DND-41 (cell line): ENCODE results near the gene LPCAT1.
"Not testable (repeated sequence)": the region's sequence is repeated elsewhere in the genome, so short reads cannot be mapped to it uniquely, and the experiment has no call there.

ENCODE experiments used
- ATAC-seq: fragments of 200-7000 bp; cut with Tn5 transposase; 3 replicates; pipeline ENCODE4 v1.9.1; 2021; ENCODE audit warnings: low read depth; ENCODE audit not compliant: insufficient read depth
- DNase-seq: peaks from one replicate; pipeline ENCODE4 v3.0.0-alpha.2; 2020
- H2AFZ ChIP-seq: 2 replicates; pipeline ENCODE4 v1.6.0; 2012; ENCODE audit warnings: low read depth, low read length
- H3K27ac ChIP-seq: 2 replicates; pipeline ENCODE4 v1.5.1; 2012; ENCODE audit warnings: low read length, inconsistent platforms
- H3K27me3 ChIP-seq: fragments of 200-600 bp; sonication (generic); 2 replicates; pipeline ENCODE4 v1.6.0; 2012; ENCODE audit warnings: low read length, mild to moderate bottlenecking, inconsistent platforms; ENCODE audit not compliant: insufficient read depth, poor library complexity
- H3K36me3 ChIP-seq: 2 replicates; pipeline ENCODE4 v1.5.1; 2012; ENCODE audit warnings: low read length, inconsistent platforms; ENCODE audit not compliant: insufficient read depth
- H3K4me1 ChIP-seq: 2 replicates; pipeline ENCODE4 v1.5.1; 2012; ENCODE audit warnings: mild to moderate bottlenecking, low read length; ENCODE audit not compliant: insufficient read depth
- H3K4me2 ChIP-seq: 2 replicates; pipeline ENCODE4 v1.6.0; 2012; ENCODE audit warnings: mild to moderate bottlenecking, moderate library complexity, low read length, inconsistent platforms; ENCODE audit not compliant: insufficient read depth
- H3K4me3 ChIP-seq, 2 experiments: fragments of 200-600 bp in 1 of 2; shearing (Covaris generic) in 1 of 2; 2 replicates each; pipeline ENCODE4 v1.5.1; 2012 to 2016; ENCODE audit warnings: inconsistent platforms in 2 of 2, low read length in 2 of 2, mild to moderate bottlenecking in 2 of 2, low read depth in 1 of 2, moderate library complexity in 1 of 2
- H3K79me2 ChIP-seq: 2 replicates; pipeline ENCODE4 v1.6.0; 2012; ENCODE audit warnings: low read length, inconsistent platforms; ENCODE audit not compliant: insufficient read depth
- H3K9ac ChIP-seq: 2 replicates; pipeline ENCODE4 v1.6.0; 2012; ENCODE audit warnings: low read depth, mild to moderate bottlenecking, inconsistent platforms, low read length, moderate library complexity
- H3K9me3 ChIP-seq: 2 replicates; pipeline ENCODE4 v1.5.1; 2012; ENCODE audit warnings: low read length, moderate library complexity, mild to moderate bottlenecking, inconsistent platforms; ENCODE audit not compliant: insufficient read depth, severe bottlenecking
- H4K20me1 ChIP-seq: 2 replicates; pipeline ENCODE4 v1.6.0; 2012; ENCODE audit warnings: low read length; ENCODE audit not compliant: insufficient read depth
- CTCF ChIP-seq: IDR thresholded peaks from 2 replicates; pipeline ENCODE4 v1.5.1; 2012; ENCODE audit warnings: borderline replicate concordance, low read length, moderate library complexity, mild to moderate bottlenecking; ENCODE audit not compliant: poor library complexity, severe bottlenecking; ENCODE audit errors: extremely low read depth
- EZH2 ChIP-seq: IDR thresholded peaks from 3 replicates; pipeline ENCODE4 v1.6.1; 2012; ENCODE audit warnings: borderline replicate concordance, low read depth, mild to moderate bottlenecking, moderate library complexity, low read length, inconsistent platforms; ENCODE audit not compliant: severe bottlenecking

Gene LPCAT1

GRCh38 chr5:1506242-1507013 lies 17.3 kb downstream of the LPCAT1 start:
- no peak overlapping the region for H3K27ac ChIP-seq
- H3K36me3 ChIP-seq, result peaks cover 54% of the 10 kb centered on the region
- DNase-seq, result no peak
- no peak overlapping the region for H2AFZ ChIP-seq
- no peaks in the 10 kb centered on the region for H3K4me1 ChIP-seq
- no peak overlapping the region for H3K4me3 ChIP-seq
- peaks cover 91% of the 10 kb centered on the region for H4K20me1 ChIP-seq
- H3K9ac ChIP-seq, result no peak overlapping the region
- H3K79me2 ChIP-seq, result peaks cover 98% of the 10 kb centered on the region
- H3K9me3 ChIP-seq, result no peaks in the 10 kb centered on the region
- no peak overlapping the region for H3K4me2 ChIP-seq
- no peaks in the 10 kb centered on the region for H3K27me3 ChIP-seq
- no peak for ATAC-seq
- no peak for TF ChIP-seq CTCF
- TF ChIP-seq EZH2, result no peak

- TF ChIP-seq CTCF (no peak), EZH2 (no peak)
- Histone ChIP-seq H3K4me3 (no peak overlapping the region), H4K20me1 (peaks cover 91% of the 10 kb centered on the region), H3K9ac (no peak overlapping the region), H3K79me2 (peaks cover 98% of the 10 kb centered on the region), H3K9me3 (no peaks in the 10 kb centered on the region), H2AFZ (no peak overlapping the region), H3K27me3 (no peaks in the 10 kb centered on the region), H3K27ac (no peak overlapping the region), H3K36me3 (peaks cover 54% of the 10 kb centered on the region), H3K4me2 (no peak overlapping the region), H3K4me1 (no peaks in the 10 kb centered on the region)
- ATAC-seq (no peak), DNase-seq (no peak)
These were observed 18.1 kb downstream of the LPCAT1 start for GRCh38 chr5:1505506-1506241.

GRCh38 chr5:1505089-1505488 lies 18.7 kb downstream of the LPCAT1 start:
- not testable (repeated sequence) for H3K27ac ChIP-seq, H3K27me3 ChIP-seq, H3K9me3 ChIP-seq, H3K4me1 ChIP-seq, H2AFZ ChIP-seq, H3K9ac ChIP-seq, ATAC-seq, DNase-seq, H3K4me3 ChIP-seq, H3K4me2 ChIP-seq
- Histone ChIP-seq H4K20me1 (peaks cover 89% of the 10 kb centered on the region), H3K36me3 (peaks cover 53% of the 10 kb centered on the region), H3K79me2 (peaks cover 93% of the 10 kb centered on the region)

GRCh38 chr5:1504617-1505016 lies 19.1 kb downstream of the LPCAT1 start:
- Histone ChIP-seq H3K27me3 (no peaks in the 10 kb centered on the region), H4K20me1 (peaks cover 90% of the 10 kb centered on the region), H3K4me3 (no peak overlapping the region), H3K9ac (no peak overlapping the region), H2AFZ (no peak overlapping the region), H3K36me3 (peaks cover 53% of the 10 kb centered on the region), H3K27ac (no peak overlapping the region), H3K4me2 (no peak overlapping the region), H3K79me2 (peaks cover 89% of the 10 kb centered on the region), H3K4me1 (no peaks in the 10 kb centered on the region), H3K9me3 (no peaks in the 10 kb centered on the region)
- ATAC-seq (no peak), DNase-seq (no peak)
- TF ChIP-seq CTCF (no peak), EZH2 (no peak)
